Glutamatergic neuron (in vitro differentiated cells): ENCODE results near the gene RAPGEF3. TPM values are rescaled to one million over a fixed set of nuclear protein-coding genes. Genes with fewer than 3 reads are reported as not detected.

Experiments used
- DNase-seq: peaks from one replicate; pipeline ENCODE4 v3.0.0; 2022
- H3K27ac Mint-ChIP-seq: one replicate; pipeline ENCODE4 v1.8.0; 2020; ENCODE audit warnings: mild to moderate bottlenecking, mixed read lengths, inconsistent platforms; ENCODE audit not compliant: unreplicated experiment
- H3K27me3 Mint-ChIP-seq: one replicate; pipeline ENCODE4 v1.8.0; 2020; ENCODE audit warnings: mild to moderate bottlenecking, moderate library complexity, mixed read lengths, inconsistent platforms; ENCODE audit not compliant: unreplicated experiment
- H3K36me3 Mint-ChIP-seq: one replicate; pipeline ENCODE4 v1.8.0; 2020; ENCODE audit warnings: mild to moderate bottlenecking, mixed read lengths, inconsistent platforms; ENCODE audit not compliant: unreplicated experiment
- H3K4me1 Mint-ChIP-seq: one replicate; pipeline ENCODE4 v1.8.0; 2020; ENCODE audit warnings: mild to moderate bottlenecking, low read depth, mixed read lengths, inconsistent platforms; ENCODE audit not compliant: unreplicated experiment
- H3K4me3 Mint-ChIP-seq: one replicate; pipeline ENCODE4 v1.8.0; 2020; ENCODE audit warnings: mild to moderate bottlenecking, mixed read lengths, inconsistent platforms; ENCODE audit not compliant: unreplicated experiment
- H3K9me3 Mint-ChIP-seq: one replicate; pipeline ENCODE4 v1.8.0; 2020; ENCODE audit warnings: mild to moderate bottlenecking, moderate library complexity, mixed read lengths, inconsistent platforms; ENCODE audit not compliant: unreplicated experiment
- total RNA-seq: library from RNA; stranded (reverse); fragmentation: NEBNext Ultra II Directional; extraction: Animal tissue kit (Norgen Biotek cat#: 25700); gene quantifications from one replicate; pipeline ENCODE4 v1.2.1, GENCODE V29; 2021; ENCODE audit not compliant: unreplicated experiment
- TF ChIP-seq, protein P1 (sequence below): fragments of 200-600 bp; sonication (generic); IDR thresholded peaks from one replicate; pipeline ENCODE4 v1.5.0; 2021; ENCODE audit not compliant: partially characterized antibody, unreplicated experiment

The RAPGEF3 gene
- total RNA-seq, 1 donor from 2014 or later = 0.81 TPM

DNA sequence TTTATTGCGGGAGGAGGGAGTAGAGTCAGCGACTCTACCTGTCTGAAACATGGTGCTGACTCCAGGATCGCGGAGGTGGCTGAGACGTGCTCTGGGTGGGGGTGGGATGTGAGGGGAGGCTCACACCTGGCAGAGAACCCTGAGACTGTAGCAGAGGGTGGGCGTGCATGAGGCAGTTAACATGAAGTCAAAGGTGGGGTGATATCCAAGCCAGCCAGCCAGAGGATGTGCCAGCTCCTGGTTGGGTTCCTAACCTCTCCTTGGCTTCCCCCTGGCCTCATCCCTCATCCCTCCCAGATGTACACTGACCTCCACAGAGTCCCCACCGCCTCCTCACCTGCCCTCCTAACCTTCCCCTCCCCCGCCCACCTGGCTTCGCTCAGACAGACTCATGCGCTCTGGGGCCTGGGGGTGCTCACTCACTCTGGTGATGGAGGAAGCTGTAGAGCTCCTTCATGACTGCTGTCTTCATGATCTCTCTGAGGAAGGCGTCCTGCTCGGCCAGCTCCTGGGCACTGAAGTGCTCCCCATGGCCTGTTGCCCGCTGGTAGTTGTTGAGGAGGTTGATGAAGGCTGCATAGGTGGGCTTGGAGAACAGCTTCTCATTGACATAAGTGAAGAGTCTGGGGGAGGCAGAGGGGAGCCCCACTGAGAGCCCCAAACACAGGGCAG lies 42.7 kb downstream of the RAPGEF3 start:
- TF ChIP-seq, protein P1, sequence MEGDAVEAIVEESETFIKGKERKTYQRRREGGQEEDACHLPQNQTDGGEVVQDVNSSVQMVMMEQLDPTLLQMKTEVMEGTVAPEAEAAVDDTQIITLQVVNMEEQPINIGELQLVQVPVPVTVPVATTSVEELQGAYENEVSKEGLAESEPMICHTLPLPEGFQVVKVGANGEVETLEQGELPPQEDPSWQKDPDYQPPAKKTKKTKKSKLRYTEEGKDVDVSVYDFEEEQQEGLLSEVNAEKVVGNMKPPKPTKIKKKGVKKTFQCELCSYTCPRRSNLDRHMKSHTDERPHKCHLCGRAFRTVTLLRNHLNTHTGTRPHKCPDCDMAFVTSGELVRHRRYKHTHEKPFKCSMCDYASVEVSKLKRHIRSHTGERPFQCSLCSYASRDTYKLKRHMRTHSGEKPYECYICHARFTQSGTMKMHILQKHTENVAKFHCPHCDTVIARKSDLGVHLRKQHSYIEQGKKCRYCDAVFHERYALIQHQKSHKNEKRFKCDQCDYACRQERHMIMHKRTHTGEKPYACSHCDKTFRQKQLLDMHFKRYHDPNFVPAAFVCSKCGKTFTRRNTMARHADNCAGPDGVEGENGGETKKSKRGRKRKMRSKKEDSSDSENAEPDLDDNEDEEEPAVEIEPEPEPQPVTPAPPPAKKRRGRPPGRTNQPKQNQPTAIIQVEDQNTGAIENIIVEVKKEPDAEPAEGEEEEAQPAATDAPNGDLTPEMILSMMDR = no peak
- Mint-ChIP-seq H3K4me3 (no peak overlapping the region), H3K27ac (no peak overlapping the region), H3K36me3 (no peaks in the 10 kb centered on the region), H3K4me1 (peaks cover 11% of the 10 kb centered on the region), H3K9me3 (peaks cover 2% of the 10 kb centered on the region), H3K27me3 (no peaks in the 10 kb centered on the region)
- DNase-seq = no peak

DNA sequence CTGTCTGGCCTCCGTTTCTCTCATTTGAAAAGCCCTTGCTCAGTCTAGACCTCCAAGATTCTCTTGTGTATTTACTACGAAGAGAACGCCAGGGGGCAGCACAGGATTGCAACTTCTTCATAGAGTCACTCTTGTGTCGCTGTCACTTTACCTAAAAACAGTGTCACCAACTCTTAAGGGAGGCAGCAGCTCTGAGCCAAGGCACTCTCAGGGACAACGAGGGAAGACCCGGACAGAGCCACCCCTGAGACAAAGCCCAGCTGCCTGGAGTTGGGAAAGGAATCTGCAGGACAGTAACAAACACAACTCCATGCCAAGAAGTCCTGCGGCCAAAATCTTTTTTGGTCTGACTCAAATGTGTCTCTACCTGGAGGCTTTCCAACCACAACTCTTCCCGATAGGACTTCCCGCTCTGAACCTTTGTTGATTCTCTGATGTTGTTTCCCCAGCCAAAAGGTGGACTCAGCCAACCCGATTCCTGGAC lies 43.2 kb downstream of the RAPGEF3 start:
- Mint-ChIP-seq H3K27me3 (no peaks in the 10 kb centered on the region), H3K4me3 (no peak overlapping the region), H3K27ac (no peak overlapping the region), H3K9me3 (peaks cover 2% of the 10 kb centered on the region), H3K4me1 (peaks cover 11% of the 10 kb centered on the region), H3K36me3 (no peaks in the 10 kb centered on the region)
- DNase-seq = peak; percentile 78
- TF ChIP-seq, protein P1 = peak; percentile 83

DNA sequence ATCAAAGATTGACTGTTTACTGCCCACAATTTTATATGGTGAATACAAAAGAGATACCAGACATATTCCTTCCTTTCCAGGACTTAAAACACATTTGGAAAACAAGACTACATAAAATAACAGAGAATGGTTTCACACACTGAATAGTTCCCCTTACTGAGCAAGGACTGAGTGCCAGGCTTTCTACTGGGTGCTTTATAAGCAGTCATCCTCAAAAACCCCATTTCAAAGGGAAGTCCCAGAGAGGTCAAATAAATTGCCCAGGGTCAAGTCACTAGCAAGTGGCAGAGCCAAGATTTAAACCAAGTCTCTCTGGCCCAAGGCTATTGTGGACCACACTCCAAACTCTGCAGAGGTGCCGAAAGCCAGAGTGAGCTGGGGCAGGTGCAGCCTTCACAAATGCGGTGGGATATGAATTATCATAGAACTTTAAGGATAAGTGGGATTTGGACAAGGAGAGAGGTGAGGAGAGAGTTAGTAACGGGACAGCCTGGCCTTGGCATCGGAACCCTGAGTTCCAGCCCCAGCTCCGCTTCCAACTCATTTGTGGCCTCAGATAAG lies 43.8 kb downstream of the RAPGEF3 start:
- no peak for DNase-seq
- H3K9me3 Mint-ChIP-seq = peaks cover 2% of the 10 kb centered on the region
- no peak overlapping the region for H3K4me3 Mint-ChIP-seq
- no peaks in the 10 kb centered on the region for H3K36me3 Mint-ChIP-seq
- no peak overlapping the region for H3K27ac Mint-ChIP-seq
- peaks cover 11% of the 10 kb centered on the region for H3K4me1 Mint-ChIP-seq
- no peaks in the 10 kb centered on the region for H3K27me3 Mint-ChIP-seq
- TF ChIP-seq, protein P1 = no peak

DNA sequence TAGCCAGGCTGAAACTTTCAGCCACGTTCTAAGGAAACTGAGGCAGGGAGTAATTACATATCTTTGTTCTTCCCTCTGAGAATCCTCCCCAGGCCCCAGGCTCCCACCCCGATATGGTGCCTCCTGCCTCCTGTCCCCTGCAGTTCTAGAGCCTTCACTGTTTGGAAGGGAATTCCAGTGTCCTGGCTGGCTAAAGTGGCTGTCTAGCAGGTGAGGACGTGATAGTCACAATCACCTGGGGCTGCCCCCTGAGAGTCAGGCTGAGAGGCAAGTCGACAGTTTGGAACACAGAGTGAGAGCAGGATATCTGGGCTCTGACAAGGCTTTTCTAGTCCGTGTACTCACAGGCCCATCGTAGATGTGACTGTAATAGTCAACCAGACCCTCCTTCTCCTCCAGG lies 46.5 kb downstream of the RAPGEF3 start:
- H3K27ac Mint-ChIP-seq = no peak overlapping the region
- H3K27me3 Mint-ChIP-seq = no peaks in the 10 kb centered on the region
- no peak overlapping the region for H3K4me3 Mint-ChIP-seq
- H3K36me3 Mint-ChIP-seq = no peaks in the 10 kb centered on the region
- no peak for DNase-seq
- no peaks in the 10 kb centered on the region for H3K9me3 Mint-ChIP-seq
- TF ChIP-seq, protein P1 = no peak
- peaks cover 6% of the 10 kb centered on the region for H3K4me1 Mint-ChIP-seq

DNA sequence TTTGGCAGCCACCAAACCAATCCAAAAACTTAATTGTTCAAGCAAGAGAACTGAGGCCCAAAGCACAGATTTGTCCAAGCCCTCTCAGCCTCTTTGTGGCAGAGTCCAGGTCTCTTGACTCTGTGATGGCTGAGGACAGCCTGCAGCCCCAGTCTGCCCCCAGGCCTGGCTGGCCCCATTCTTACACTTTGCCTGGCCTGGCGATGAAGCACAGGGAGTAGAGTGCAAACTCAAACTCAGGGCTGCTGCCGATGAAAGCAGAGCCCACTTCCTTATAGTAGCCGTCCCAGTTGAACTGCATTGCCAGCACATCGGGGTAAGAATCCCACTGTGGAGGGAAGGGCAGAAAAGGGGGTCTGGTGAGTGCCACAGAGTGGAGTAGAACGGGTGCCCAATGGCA lies 47.2 kb downstream of the RAPGEF3 start:
- Mint-ChIP-seq H3K36me3 (no peaks in the 10 kb centered on the region), H3K4me3 (no peak overlapping the region), H3K4me1 (peaks cover 5% of the 10 kb centered on the region), H3K27ac (no peak overlapping the region), H3K9me3 (peaks cover 1% of the 10 kb centered on the region), H3K27me3 (no peaks in the 10 kb centered on the region)
- TF ChIP-seq, protein P1 = no peak
- DNase-seq = no peak
